ENCODE results near the gene ITGBL1. TPM values are rescaled to one million over a fixed set of nuclear protein-coding genes. Genes with fewer than 3 reads are reported as not detected.

ITGBL1 gene
- total RNA-seq, 6 experiments from 2014 or later: 0.64 to 3.8 (median 1.6) TPM

GRCh38 chr13:101486708-101487437 is 34.4 kb downstream of the ITGBL1 start:
- TF ChIP-seq CTCF (IDR thresholded peaks at IDR 0.05) (no peak), POLR2A (IDR thresholded peaks at IDR 0.05) (no peak)
- ATAC-seq (no peak), DNase-seq (no peak)
- Histone ChIP-seq H3K36me3 (no peaks in the 10 kb centered on the region), H3K27me3 (no peaks in the 10 kb centered on the region), H3K27ac (no peak overlapping the region), H3K4me3 (no peak overlapping the region), H3K9me3 (no peaks in the 10 kb centered on the region), H3K4me1 (no peaks in the 10 kb centered on the region)
- intact Hi-C loops (cut with DNase I): no loop called here
- 64% methylated on average over 1 of the region's 1 CpG for WGBS (ENCODE audit: insufficient coverage, low coverage, low lambda C conversion rate, missing lambda C conversion rate)

DNA sequence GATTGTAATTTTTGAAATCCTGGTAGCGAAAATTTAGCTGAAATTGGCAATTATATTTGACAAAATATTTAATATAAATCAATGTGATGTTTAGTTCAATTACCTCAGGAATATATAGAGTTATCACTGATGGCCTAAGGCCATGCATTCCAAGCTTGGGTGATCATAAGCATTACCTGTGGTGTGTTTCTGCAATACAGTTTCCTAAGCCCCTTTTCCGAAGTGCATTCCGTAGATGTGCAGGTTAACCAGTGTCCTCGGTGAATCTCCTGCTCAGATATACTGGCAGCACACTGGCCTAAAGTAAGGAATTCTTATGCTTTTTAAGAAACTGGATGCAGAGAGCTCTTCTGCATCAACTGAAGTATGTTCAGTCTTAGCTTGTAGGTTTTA is 35.0 kb downstream of the ITGBL1 start:
- 74% methylated on average over 4 of the region's 4 CpGs for WGBS (ENCODE audit: insufficient coverage, low coverage, low lambda C conversion rate, missing lambda C conversion rate)
- H3K27ac ChIP-seq: no peak overlapping the region
- TF ChIP-seq POLR2A (IDR thresholded peaks at IDR 0.05) (no peak), CTCF (IDR thresholded peaks at IDR 0.05) (no peak)
- H3K4me3 ChIP-seq: no peak overlapping the region
- ATAC-seq (no peak), DNase-seq (no peak)
- H3K36me3 ChIP-seq: no peaks in the 10 kb centered on the region
- H3K4me1 ChIP-seq: no peaks in the 10 kb centered on the region
- H3K9me3 ChIP-seq: no peaks in the 10 kb centered on the region
- H3K27me3 ChIP-seq: no peaks in the 10 kb centered on the region
- intact Hi-C loops (cut with DNase I): no loop called here

DNA sequence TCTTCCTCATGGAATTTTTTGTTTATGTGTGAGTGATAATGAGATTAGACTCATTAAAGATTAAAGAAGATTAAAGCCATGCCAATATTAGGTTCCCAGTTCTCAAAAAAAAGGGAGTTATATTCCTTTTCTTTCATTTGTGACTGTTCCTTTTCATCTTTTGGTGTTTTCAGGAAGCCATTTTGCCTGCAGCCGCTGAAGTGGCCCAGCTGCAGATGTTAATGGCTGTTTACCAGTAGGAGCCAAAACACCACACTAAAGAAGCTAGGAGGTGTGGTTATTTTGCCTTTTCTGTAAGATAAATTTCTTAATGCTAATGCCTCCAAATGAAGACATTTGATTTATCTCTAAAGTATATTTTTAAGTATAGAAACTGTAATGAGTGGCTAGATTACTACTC is 36.3 kb downstream of the ITGBL1 start:
- Histone ChIP-seq H3K4me1 (no peaks in the 10 kb centered on the region), H3K27me3 (no peaks in the 10 kb centered on the region), H3K4me3 (no peak overlapping the region), H3K27ac (no peak overlapping the region), H3K36me3 (no peaks in the 10 kb centered on the region), H3K9me3 (no peaks in the 10 kb centered on the region)
- 85% methylated on average over 1 of the region's 1 CpG for WGBS (ENCODE audit: insufficient coverage, low coverage, low lambda C conversion rate, missing lambda C conversion rate)
- TF ChIP-seq POLR2A (IDR thresholded peaks at IDR 0.05): no peak
- no peak for TF ChIP-seq CTCF (IDR thresholded peaks at IDR 0.05)
- no peak for ATAC-seq
- intact Hi-C loops (cut with DNase I): no loop called here
- DNase-seq: no peak

DNA sequence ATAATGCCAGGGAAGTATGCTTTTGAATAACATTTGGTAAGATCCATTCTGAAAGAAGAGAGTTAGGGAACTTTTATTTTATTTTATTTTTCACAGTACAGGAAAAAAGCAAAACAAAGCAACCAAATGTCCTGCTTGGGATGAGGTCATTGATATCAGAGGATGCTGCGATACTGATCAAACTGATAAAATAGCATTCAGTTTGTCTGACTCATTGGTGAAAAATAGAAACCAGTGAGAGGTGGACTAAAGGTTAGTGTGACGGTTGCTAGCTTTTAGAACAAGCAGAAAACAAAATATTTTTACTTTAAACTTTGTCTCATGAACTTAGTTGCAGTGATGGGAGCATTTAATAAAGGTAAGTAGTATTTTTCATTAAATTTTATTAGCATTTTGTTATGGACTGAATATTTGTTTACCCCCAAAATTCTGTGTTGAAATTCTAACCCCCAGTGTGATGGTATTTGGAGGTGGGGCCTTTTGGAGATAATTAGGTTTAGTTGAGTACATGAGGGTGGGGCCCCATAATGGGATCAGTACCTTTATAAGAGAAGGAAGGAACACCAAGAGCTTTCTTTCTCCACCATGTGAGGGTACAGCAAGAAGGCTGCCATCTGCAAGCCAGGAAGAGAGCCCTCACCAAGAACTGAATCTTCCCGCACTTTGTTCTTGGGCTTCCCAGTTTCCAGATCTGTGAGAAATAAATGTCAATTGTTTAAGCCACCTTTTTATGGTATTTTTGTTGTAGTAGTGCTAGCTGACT is 37.3 kb downstream of the ITGBL1 start:
- intact Hi-C loops (cut with DNase I): no loop called here
- H3K27me3 ChIP-seq: no peaks in the 10 kb centered on the region
- no peak for DNase-seq
- no peaks in the 10 kb centered on the region for H3K9me3 ChIP-seq
- 63% methylated on average over 3 of the region's 3 CpGs for WGBS (ENCODE audit: insufficient coverage, low coverage, low lambda C conversion rate, missing lambda C conversion rate)
- no peak for ATAC-seq
- no peaks in the 10 kb centered on the region for H3K4me1 ChIP-seq
- no peaks in the 10 kb centered on the region for H3K36me3 ChIP-seq
- no peak overlapping the region for H3K4me3 ChIP-seq
- no peak overlapping the region for H3K27ac ChIP-seq
- no peak for TF ChIP-seq POLR2A (IDR thresholded peaks at IDR 0.05)
- no peak for TF ChIP-seq CTCF (IDR thresholded peaks at IDR 0.05)
